Ramos (cell line): ENCODE results near the gene UXS1.
"Not testable (repeated sequence)": the region's sequence is repeated elsewhere in the genome, so short reads cannot be mapped to it uniquely, and the experiment has no call there.

Experiments used
- in situ Hi-C: fragments of 300-500 bp; cut with MboI; formaldehyde crosslinking; loops from one replicate; pipeline ENCODE4 v1.14.3; 2022; ENCODE audit warnings: low sequenced_read_pairs; ENCODE audit not compliant: unreplicated experiment

Gene UXS1

DNA sequence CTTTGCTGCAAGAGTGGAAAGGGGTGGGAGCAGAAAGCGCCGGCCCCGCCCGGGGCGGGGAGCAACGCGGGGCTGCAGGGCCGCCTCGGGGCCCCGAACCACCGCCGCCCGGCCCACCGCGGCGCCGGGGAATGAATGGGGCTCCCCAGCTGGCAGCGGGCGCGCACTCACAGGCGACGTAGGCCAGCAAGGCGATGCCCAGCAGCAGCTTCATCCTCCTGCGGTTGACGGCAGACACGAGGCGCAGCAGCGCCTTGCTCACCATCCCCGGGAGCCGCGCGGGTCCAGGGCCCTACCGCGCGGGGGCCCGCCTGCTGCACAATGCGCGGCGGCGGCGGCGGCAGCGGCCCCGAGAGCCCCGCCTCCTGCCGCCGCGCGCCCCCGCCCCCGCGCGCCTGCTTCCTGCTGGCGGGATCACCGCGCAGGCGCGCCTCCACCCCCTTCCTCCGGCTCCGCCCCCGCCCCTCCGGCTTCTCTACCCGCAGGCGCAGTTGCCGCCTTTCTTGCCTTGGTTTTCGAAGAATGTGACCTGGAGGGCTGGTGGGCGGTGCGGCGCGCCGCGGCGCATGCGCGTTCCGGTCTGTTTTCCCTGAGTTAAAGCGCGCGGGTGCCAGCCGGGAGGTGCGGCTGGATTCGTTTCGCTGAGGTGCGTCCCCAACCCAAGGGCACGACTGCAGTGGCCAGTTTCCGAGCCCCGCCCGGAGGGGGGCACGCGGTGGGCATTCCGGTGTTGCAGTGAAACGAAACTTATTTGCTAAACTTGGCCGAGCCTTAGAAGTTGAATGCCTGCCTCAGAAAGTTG, at the start of gene UXS1:
TSS of gene UXS1 (minus strand) at position 325 of the 802 bp plus-strand sequence. CDS start at position 265, 60 bp downstream.
- in situ Hi-C loops = no loop called here

DNA sequence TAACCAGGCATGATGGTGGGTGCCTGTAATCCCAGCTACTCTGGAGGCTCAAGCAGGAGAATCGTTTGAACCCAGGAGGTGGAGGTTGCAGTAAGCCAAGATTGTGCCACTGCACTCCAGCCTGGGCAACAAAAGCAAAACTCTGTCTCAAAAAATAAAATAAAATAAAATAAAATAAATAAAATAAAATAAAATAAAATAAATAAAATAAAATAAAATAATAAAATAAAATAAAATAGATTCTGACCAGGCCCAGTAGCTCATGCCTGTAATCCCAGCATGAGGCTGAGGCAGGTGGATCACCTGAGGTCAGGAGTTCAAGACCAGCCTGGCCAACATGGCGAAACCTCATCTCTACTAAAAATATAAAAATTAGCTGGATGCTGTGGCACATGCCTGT, 45.4 kb upstream of the UXS1 start:
- in situ Hi-C loops = not testable (repeated sequence)

DNA sequence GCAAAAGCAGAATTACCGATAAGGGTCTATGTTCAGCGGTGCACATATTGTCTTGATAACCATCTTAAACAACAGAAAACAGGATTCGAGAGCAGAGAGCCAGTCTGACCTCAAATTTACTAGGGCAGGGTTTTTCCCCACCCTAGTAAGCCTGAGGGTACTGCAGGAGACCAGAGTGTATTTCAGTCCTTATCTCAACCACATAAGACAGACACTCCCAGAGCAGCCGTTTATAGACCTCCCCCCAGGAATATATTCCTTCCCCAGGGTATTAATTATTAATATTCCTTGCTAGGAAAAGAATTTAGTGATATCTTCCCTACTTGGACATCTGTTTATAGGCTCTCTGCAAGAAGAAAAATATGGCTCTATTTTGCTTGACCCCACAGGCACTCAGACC, 41.3 kb upstream of the UXS1 start:
- in situ Hi-C loops = not testable (repeated sequence)

DNA sequence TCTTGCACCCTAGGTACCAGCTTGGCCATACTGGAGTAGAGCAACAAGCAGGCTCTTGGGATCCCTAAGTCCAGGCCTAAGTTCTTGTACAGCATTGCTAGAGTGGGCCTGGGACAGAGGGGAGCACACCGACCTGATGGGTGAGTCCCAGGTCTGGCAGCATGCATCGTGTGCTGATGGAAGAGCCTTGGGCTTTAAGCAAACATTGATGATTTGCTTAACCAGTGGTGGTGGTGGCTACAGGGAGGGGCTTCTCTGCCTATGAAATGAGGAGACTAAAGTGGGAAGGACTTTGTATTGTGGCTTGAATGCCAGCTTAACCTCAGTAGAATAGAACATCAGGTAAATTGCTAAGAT, 39.2 kb upstream of the UXS1 start:
- in situ Hi-C loops = no loop called here

DNA sequence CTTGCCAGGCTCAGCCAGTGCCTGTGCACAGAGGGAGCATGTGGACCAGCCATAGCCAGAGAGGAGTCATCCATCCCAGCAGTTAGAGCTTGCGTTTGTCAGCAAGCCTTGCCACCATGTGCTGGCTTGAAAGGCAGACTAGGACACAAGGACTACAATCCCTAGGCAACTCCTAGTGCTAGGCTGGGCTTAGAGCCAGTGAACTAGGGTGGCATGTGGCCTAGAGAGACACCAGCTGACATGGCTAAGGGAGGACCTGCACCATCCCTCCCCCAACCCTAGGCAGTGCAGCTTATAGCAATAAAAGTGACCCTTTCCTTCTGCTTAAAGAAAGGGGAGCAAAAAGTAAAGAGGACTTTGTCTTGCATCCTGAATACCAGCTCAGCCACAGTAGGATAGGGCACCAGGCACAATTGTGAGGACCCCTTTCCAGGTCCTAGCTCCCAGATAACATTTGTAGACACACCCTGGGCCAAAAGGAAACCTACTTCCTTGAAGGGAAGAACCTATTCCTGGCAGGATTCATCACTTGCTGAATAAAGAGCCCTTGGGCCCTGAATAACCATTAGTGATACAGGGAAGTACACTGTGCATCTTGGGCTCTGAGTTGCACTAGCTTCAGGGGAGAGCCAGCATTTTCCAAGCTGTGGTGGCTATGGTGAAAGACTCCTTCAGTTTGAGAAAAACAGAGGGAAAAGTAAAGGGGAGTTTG, 38.7 kb upstream of the UXS1 start:
- in situ Hi-C loops = no loop called here

DNA sequence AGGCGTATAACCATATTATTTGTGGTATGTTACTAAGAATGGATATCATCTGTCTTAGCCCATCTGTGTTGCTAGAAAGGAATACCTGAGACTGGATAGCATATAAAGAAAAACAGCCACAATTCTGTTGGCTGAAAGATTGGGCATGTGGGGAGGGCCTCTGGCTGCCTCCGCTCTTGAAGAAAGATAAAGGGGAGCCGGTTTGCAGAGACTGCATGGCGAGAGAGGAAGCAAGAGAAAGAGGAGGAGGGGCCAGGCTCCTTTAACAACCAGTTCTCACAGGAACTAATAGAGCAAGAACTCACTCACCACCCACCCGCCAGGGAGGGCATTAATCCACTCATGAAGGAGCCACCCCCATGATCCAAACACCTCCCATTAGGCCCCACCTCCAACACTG, 29.2 kb upstream of the UXS1 start:
- in situ Hi-C loops = no loop called here

DNA sequence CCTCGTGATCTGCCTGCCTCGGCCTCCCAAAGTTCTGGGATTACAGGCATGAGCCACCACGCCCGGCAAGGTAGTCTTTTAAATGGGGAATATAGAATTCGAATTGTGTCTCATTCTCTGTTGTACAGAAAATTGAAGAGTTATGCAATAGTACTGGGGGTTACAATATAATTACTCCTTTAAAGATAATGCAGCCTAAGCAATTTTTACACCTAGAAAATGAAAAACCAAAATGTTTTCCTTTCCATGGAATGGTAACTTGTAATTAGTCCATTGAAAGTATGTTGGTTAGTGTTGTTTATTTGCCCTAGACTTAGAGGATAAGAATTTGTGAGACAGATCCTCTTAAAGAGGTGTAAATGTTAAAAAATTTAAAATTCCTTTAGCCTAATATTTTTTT, 28.0 kb upstream of the UXS1 start:
- in situ Hi-C loops = not testable (repeated sequence)

DNA sequence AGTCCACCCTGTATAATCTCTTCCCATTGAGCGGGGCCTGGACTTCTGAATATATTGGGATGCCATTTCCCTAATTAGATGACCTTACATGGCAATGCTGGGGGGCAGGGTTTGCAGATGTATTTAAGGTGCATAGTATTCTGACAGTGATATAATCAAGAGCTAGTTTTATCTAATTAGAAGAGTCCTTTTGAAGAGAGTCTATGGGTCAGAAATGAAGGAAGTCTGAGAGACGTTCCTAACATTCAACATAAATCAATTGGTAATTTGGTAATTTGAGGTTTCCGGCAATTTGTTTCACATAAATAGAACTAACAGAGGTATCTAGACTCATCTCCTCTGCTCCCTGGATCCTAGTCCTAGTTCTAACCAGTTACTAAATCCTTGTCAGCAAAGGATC, 25.7 kb upstream of the UXS1 start:
- in situ Hi-C loops = no loop called here

DNA sequence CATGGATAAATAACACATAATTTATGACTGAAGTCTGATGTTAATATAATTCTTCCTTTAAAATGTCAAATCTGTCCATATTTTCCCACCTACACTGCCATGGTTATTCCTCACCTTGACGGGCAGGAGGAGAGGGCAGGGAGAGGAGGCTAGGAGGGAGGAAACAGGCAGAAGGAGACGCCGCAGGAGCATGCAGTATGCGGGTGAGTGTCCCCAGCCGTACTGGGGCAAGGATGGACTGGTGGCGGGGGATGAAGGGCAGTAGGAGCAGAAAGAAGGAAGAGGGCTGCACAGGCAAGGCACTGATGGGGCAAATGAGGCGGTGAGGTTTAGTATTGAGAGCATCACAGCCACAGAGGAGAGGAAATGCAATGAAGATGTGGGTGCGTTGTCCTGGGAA, 25.1 kb upstream of the UXS1 start:
- in situ Hi-C loops = not testable (repeated sequence)

DNA sequence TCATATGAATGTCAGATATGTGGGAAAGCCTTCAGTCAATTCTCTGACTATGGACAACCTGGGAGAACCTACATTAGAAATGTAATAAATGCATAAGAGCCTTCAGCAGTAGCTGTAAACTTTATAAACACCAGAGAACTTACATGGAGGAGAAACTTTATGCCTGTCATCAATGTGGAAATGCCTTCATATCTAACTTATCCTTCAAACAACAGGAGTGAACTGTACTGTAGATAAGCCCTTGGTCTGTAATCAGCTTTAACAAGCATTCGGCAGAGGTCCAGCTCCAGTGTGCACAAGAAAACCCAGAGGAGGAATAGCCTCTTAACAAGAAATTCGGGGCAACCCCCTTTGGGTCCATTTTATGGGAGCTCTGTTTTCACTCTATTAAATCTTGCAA, 14.8 kb upstream of the UXS1 start:
- in situ Hi-C loops = no loop called here

DNA sequence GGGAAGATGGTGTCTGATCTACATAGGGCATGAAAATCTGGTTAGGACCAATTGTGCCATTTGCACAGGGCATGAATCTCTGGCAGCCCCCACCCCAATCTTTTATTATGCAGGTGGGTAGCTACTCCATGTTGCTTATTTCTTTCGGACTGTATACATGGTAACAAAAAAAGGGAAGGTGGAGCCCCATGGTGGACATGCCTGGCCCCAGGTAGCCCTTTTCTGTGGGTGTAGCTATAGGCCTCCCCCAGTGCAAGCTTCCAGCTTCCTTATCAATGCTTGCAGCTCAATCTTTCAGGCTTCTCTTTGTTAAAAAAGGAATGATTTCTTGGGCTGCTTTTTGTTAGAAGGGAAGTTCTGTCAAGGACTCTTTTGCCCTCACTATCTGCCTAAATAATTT, 14.3 kb upstream of the UXS1 start:
- in situ Hi-C loops = no loop called here

DNA sequence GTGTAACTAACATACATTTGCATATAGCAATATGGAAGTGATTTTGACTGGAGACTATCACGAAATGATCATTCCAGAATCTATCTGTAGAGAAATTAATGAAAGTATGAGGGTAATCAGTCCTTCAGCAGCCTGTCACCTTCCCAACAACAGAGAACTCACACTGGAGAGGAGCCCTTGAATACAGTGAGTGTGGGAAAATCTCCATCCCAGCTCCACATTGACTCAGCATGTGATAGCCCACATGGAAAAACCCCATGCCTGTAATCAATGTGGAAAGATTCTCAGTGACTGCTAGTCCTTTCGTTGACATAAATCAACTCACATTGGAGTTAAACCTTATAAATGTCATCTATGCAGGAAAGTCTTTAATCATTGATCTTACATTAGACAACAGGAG, 13.1 kb upstream of the UXS1 start:
- in situ Hi-C loops = no loop called here

DNA sequence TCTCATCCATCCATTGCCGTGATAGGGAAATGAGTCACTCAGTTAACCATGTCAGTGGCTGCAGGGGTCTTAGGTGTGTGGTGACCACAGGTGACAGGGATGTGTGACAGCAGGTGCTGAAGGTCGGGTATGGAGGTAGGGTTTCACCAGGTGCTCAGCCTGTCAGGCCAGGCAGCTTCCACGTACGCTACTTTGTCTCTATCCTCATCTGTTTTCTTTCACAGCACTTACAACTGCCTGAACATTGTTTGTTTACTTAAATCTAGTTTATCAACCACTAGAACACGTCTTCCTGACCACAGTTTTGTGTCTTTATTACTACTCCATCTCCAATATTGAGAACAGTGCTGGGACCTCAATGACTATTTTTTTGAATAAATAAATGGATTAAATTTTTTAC, 11.4 kb upstream of the UXS1 start:
- in situ Hi-C loops = no loop called here

DNA sequence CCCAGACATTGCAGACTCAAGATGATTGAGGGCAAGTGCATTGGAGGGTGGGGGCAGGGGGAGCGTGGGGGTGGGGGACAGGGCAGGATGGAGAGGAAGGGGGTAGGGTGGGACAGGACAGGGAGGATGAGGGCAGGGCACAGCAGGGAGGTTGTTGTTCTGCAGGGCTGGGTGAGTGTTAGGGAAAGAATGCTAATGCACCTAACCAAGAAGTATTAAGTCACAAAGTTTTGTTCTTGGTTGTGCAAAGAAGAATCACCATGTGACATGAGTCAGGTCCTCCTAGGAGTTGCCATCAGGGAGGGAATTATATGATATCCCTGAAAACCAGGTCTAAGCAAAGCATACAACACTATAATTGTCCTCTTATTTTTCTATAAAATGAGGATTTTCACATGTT, 10.4 kb upstream of the UXS1 start:
- in situ Hi-C loops = not testable (repeated sequence)

DNA sequence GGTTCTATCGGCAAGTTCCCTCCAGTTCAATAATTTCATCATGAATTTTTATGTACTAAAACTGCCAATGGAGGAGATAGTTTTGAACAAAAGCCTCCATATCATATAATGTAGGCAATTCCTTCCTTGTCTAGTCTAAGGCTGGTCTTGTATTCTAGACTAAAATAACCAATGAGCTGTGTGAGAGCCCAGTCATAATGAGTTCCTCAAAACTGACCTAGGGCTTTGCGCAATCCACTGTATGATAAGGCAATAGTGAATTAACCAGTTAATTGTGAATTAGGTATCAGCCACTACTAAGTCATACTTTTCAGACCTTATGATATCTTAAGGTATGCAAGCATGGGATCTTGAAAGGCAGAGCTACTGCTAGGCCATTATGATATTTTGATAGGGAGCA, 7.6 kb upstream of the UXS1 start:
- in situ Hi-C loops = no loop called here

DNA sequence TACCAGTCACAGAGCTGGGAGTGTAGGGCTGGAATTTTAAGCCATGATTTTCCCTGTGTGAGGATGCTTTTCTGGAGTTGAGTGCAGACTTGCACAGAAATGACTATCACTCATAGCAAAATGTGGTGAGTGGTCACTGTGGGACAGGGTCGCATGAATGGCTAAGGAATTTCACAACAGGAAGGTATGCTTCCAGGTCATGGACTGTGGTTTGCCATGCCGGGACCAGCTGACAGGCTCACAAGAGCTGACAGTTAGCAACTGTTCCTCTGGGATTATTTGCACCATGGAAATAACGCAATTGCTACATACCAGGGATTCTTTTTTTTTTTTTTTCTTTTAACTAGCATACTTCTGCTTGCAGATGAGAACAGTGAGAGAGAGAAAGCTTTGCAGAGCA, 3.8 kb upstream of the UXS1 start:
- in situ Hi-C loops = no loop called here

DNA sequence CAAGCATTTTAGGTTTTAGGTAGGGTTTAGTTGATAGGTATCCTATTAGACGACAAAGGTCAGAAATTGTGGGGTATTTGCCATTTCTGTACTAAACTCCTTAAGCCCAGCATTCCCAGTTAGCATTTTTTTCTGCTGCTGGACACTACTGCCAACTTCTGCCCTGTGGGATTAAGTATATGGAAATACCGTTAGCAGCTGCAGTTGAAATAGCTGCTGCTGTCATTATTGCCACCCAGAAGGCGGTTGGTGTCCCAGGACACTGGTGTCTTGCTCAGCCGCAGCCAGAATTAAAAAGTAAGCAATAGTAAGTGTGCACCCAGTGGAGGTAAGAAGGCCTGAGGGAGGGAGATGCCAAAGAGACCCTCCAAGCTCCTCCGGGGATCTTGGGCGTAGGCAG, 1.9 kb upstream of the UXS1 start:
- in situ Hi-C loops = no loop called here

DNA sequence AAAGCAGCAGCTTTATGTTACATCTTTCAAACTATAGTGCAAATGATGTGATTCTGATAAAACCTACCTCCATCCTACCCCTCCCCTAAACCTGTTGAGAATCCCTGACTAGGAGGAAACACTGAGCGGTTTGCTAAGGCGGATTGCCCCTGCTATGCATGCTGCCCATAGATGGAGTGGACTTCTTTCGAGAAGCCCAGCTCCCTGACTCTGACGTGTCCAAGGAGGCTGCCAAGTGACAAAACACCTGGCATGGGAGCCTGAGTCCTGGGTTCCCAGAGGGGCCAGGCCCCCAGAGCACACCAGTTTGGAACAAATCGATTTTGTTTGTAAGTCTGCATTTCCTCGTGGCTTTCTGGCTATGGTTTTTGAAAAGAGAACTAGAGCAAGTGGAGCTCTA, 1.4 kb upstream of the UXS1 start:
- in situ Hi-C loops = no loop called here

DNA sequence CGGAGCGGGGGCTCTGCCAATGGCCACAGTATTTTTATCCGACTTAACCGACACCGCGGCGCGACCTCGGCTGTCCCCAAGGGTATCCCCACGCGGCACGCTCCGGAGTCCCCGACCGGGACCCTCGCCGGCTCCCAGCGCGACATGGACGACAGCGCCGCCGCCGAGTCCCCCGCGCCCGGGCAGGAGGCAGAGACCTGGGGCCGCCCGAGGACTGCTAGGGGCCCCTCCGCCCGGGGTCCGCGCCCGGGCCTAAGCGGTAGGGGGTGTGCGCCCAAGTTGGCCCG, 468 bp downstream of the UXS1 start:
- in situ Hi-C loops = no loop called here

DNA sequence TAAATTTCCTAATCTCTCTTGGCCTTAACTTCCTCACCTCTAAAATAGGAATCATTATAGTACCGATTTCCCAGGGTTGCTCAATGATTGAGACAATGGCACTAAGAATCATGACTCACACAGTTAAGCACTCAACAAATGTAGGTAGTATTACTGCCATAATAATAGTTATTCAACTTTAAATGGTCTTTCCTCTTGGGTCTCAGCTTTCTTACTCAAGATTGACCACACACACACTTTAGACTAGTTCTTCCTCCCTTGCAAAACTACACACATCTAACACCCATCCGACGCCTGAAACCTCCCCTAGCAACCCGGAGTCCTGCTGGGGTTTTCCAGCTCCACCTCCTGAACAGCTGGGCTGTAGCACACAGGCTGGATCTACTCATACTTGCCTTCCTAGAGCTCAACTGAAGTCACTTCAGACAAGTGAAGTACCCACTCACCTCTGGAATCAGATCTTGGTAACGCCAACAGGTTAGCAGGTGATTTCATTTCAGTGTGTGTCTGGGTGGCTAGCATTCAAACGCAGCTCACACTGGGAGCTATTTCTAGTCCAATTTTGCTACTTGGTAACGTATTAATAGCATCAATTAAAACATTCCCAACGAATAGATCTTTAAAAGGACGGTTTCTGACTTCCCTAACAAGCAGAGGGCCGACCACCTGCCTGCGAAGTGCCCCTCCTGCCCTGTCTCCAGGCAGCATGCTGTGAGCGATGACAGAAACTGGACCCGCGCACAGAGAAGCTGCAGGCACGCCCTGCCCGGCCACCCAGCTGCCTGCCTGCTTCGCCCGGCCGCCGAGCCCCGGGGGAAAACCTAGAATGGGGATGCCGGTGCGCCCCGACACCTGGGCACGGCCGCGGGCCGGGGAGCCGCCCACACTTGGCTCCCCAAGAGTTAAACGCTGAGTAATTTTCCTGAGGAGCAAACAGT, 1.1 kb downstream of the UXS1 start:
- in situ Hi-C loops = no loop called here

DNA sequence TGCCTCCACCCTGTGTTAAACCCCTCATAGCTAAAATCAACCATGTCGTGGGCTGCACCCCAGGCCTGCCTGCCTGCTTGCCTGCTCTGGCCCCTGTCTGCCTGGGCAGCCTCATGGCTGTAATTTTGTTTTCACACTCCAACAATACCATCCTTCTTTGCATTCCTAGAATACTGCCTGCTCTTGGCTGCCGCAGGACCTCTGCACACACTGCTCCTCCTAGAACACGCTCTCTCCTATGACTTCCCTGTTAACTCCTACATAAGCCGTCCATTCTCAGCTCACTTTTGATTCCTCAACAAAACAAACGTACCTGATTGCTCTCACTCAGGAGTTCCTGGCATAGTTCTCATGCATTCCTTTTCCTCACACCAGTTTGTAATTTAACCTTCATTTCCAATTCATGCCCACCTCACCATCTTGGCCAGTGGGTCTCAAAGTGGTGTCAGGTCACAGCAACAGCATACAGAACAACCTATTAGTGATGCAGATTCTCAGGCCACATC, 2.5 kb downstream of the UXS1 start:
- in situ Hi-C loops = no loop called here
